K562 (cell line): ENCODE measurements around the gene IGF2. TPM values are rescaled to one million over a fixed set of nuclear protein-coding genes. Genes with fewer than 3 reads are reported as not detected.

Source experiments
- ATAC-seq: fragments of 200-7000 bp; cut with Tn5 transposase; 3 replicates; pipeline ENCODE4 v1.9.1; 2020; ENCODE audit warnings: moderate library complexity
- BruUV-seq: library from RNA; stranded (reverse); fragments of 400-500 nt; replicated peaks from 2 replicates; lab custom pipeline; 2021; lab: Mats Ljungman, UMichigan
- CTCF ChIA-PET: fragments of 300-600 bp; formaldehyde crosslinking; extraction: SDS; loops from one replicate; lab custom pipeline; 2021; ENCODE audit warnings: low intra/inter-chr PET ratio; lab: Yijun Ruan, JAX
- POLR2A ChIA-PET: fragments of 300-600, 350-650 bp; sonication (Branson Sonifier 250); formaldehyde crosslinking; extraction: SDS; loops from one replicate; lab custom pipeline; 2021; ENCODE audit warnings: antibody characterized with exemption, inconsistent platforms; lab: Yijun Ruan, JAX
- DNase-seq, 4 experiments: peaks; one replicate each; pipeline versions ENCODE4 v3.0.0 to v3.0.0-alpha.2; 2011 to 2018; ENCODE audit warnings: low spot score in 3 of 4, mixed read lengths in 3 of 4; ENCODE audit errors: extremely low read depth in 1 of 4
- FAIRE-seq: peaks from 2 replicates; lab custom pipeline; 2011; peaks lifted over from hg19 to GRCh38; lab: Jason Lieb, UNC
- H2AFZ ChIP-seq: 2 replicates; pipeline ENCODE4 v1.6.0; 2011; ENCODE audit warnings: low read depth, low read length, control low read depth, inconsistent platforms
- H3K27ac ChIP-seq: fragments of 200-600 bp; 3 replicates; pipeline ENCODE4 v1.8.0; 2011; ENCODE audit warnings: low read depth, mild to moderate bottlenecking, control low read depth, inconsistent platforms, low read length, moderate library complexity, mixed read lengths; ENCODE audit errors: extremely low read depth
- H3K27me3 ChIP-seq, 2 experiments: fragments of 300-600 bp in 1 of 2; 2 replicates in 1 of 2; 3 replicates in 1 of 2; pipeline versions ENCODE4 v1.6.0 to v1.8.0; 2011; ENCODE audit warnings: inconsistent platforms in 2 of 2, low read length in 2 of 2, mild to moderate bottlenecking in 1 of 2, mixed read lengths in 1 of 2, moderate library complexity in 1 of 2; ENCODE audit not compliant: control insufficient read depth in 2 of 2, insufficient read depth in 2 of 2
- H3K36me3 ChIP-seq: fragments of 300-600 bp; 3 replicates; pipeline ENCODE4 v1.8.0; 2011; ENCODE audit warnings: mild to moderate bottlenecking, low read length, inconsistent platforms; ENCODE audit not compliant: control insufficient read depth, insufficient read depth
- H3K4me1 ChIP-seq, 2 experiments: fragments of 200-600 bp in 1 of 2; replicated peaks in 1 of 2; 2 replicates in 1 of 2; 3 replicates in 1 of 2; pipeline versions ENCODE4 v1.5.1 to v1.8.0; 2011; ENCODE audit warnings: inconsistent platforms in 2 of 2, low read length in 2 of 2, mild to moderate bottlenecking in 1 of 2, mixed read lengths in 1 of 2, moderate library complexity in 1 of 2; ENCODE audit not compliant: control insufficient read depth in 2 of 2, insufficient read depth in 2 of 2
- H3K4me2 ChIP-seq: 2 replicates; pipeline ENCODE4 v1.6.1; 2011; ENCODE audit warnings: low read length, control low read depth, inconsistent platforms, mixed read lengths; ENCODE audit not compliant: insufficient read depth
- H3K4me3 ChIP-seq: fragments of 200-600 bp; sonication (generic), shearing (Covaris generic); 2 replicates; pipeline ENCODE4 v1.5.1; 2016; ENCODE audit warnings: control low read depth, inconsistent platforms
- H3K79me2 ChIP-seq: fragments of 200-600 bp; 3 replicates; pipeline ENCODE4 v1.8.0; 2011; ENCODE audit warnings: low read length, inconsistent platforms; ENCODE audit not compliant: control insufficient read depth, insufficient read depth
- H3K9ac ChIP-seq, 2 experiments: 2 replicates each; pipeline versions ENCODE4 v1.6.0 to v1.6.1; 2011; ENCODE audit warnings: low read depth in 2 of 2, low read length in 2 of 2, control low read depth in 1 of 2, inconsistent platforms in 1 of 2, mild to moderate bottlenecking in 1 of 2, mixed read lengths in 1 of 2; ENCODE audit not compliant: insufficient read depth in 1 of 2
- H3K9me1 ChIP-seq: one replicate; pipeline ENCODE4 v1.6.0; 2011; ENCODE audit warnings: inconsistent platforms, mild to moderate bottlenecking, low read length, moderate library complexity; ENCODE audit not compliant: control insufficient read depth, insufficient read depth
- H3K9me3 ChIP-seq: replicated peaks from 2 replicates; pipeline ENCODE4 v1.5.1; 2011; ENCODE audit warnings: low read depth, low read length, inconsistent platforms; ENCODE audit not compliant: control insufficient read depth, insufficient read depth
- H4K20me1 ChIP-seq: replicated peaks from 2 replicates; pipeline ENCODE4 v1.6.1; 2011; ENCODE audit warnings: low read length, inconsistent platforms, mixed read lengths; ENCODE audit not compliant: control insufficient read depth, insufficient read depth
- EP400 ChIP-seq: fragments of 450-650 bp; IDR thresholded peaks from 2 replicates; pipeline ENCODE4 v1.6.1; 2017; ENCODE audit warnings: antibody characterized with exemption, mild to moderate bottlenecking, moderate library complexity
- RBM14 ChIP-seq: fragments of 200-400 bp; formaldehyde crosslinking; IDR thresholded peaks from 2 replicates; pipeline ENCODE4 v1.6.1; 2018; ENCODE audit warnings: low read depth, mild to moderate bottlenecking, low read length, moderate library complexity, borderline replicate concordance; ENCODE audit not compliant: insufficient read depth
- RFX5 ChIP-seq: IDR thresholded peaks from 2 replicates; pipeline ENCODE4 v1.6.1; 2011; ENCODE audit warnings: low read depth, mild to moderate bottlenecking, improper control_type of control experiment, low read length
- ZSCAN29 ChIP-seq: fragments of 450-650 bp; IDR thresholded peaks from 2 replicates; pipeline ENCODE4 v1.6.1; 2017
- WGBS: fragments of 100-300 bp; shearing (Covaris generic); methylation state at CpG from one replicate; pipeline ENCODE4 v1.1.6; 2016; ENCODE audit warnings: low coverage, mixed read lengths; ENCODE audit not compliant: insufficient coverage; ENCODE audit errors: missing lambda C conversion rate; 5-methylcytosine and 5-hydroxymethylcytosine counted together
- in situ Hi-C: fragments of 300-500 bp; cut with MboI; formaldehyde crosslinking; loops from 4 replicates; pipeline ENCODE4 v1.15.0; 2018; ENCODE audit warnings: inconsistent platforms, mixed read lengths
- intact Hi-C: fragments of 100-400 bp; cut with micrococcal nuclease; formaldehyde crosslinking; loops from 2 replicates; pipeline ENCODE4 v1.14.2; 2022
- polyA plus RNA-seq, 8 experiments: library from polyadenylated mRNA; depleted of rRNA in 4 of 8; stranded (reverse) in 5 of 8; unstranded in 3 of 8; fragments of >200 nt; fragmentation: Nextera tagmentation in 2 of 8; fragmentation: Illumina TruSeq in 1 of 8; extraction: Ambion mirVana in 2 of 8; extraction: Trizol in 1 of 8; gene quantifications; 2 replicates each; pipeline versions ENCODE4 v1.2.1 to v1.2.3, GENCODE V29; 2011 to 2014; ENCODE audit warnings: inconsistent platforms in 1 of 8, missing spikeins in 1 of 8
- total RNA-seq, 7 experiments: library from RNA; depleted of rRNA in 6 of 7; stranded (reverse); fragments of >200 nt in 6 of 7; fragmentation: Illumina TruSeq in 2 of 7; extraction: Trizol in 2 of 7; gene quantifications; 2 replicates each; pipeline versions ENCODE4 v1.2.1 to v1.2.3, GENCODE V29; 2011 to 2021; ENCODE audit warnings: low replicate concordance in 1 of 7
- TF ChIP-seq, protein P1 (sequence below): sonication (generic); formaldehyde crosslinking; IDR thresholded peaks from 2 replicates; pipeline ENCODE4 v1.8.1; 2022; ENCODE audit warnings: missing genetic modification reagents

The IGF2 gene
- total and polyA plus RNA-seq, 9 of the 15 experiments (the other 6 are each of a cell fraction or from before 2014, with no cell fraction given), result 0.16 TPM; not detected in 8

GRCh38 chr11:2128130-2128510, 11.1 kb downstream of the IGF2 start:
- POLR2A ChIA-PET, result no interaction called here

GRCh38 chr11:2127482-2128129, 11.6 kb downstream of the IGF2 start:
- Histone ChIP-seq H3K4me3 (no peak overlapping the region), H3K4me2 (no peak overlapping the region), H4K20me1 (no peaks in the 10 kb centered on the region), H3K9me1 (no peaks in the 10 kb centered on the region), H3K36me3 (no peaks in the 10 kb centered on the region), H3K9me3 (0 out of 2 replicates have a peak, but pooled peaks cover 3% of the 10 kb centered on the region), H3K27ac (no peak overlapping the region), H3K9ac (no peak overlapping the region), H3K79me2 (no peaks in the 10 kb centered on the region), H3K27me3 (peaks cover 0 to 11% of the 10 kb centered on the region in 2 experiments; a peak in 2 of 5 replicates)
- in situ Hi-C loops (no loop called here), intact Hi-C loops (no loop called here)
- ChIA-PET POLR2A (no interaction called here), CTCF (no interaction called here)
- no peak for FAIRE-seq
- BruUV-seq, result no TSS peak
- ATAC-seq, result no peak
- no peak for DNase-seq
- 2% methylated on average over 8 of the region's 8 CpGs for WGBS
- no peak for TF ChIP-seq RBM14
- no peak for TF ChIP-seq RFX5
- TF ChIP-seq, all 486 proteins: peak for 0
- Histone ChIP-seq H2AFZ (no peak overlapping the region), H3K4me1 (no peaks in the 10 kb centered on the region)

More at GRCh38 chr11:2128130-2128510, 11.1 kb downstream of the IGF2 start:
- no peak for FAIRE-seq
- WGBS, result 0% methylated on average over 6 of the region's 7 CpGs
- TF ChIP-seq ZSCAN29, result peak; percentile 59; the same call in 1 of the 2 replicates
- TF ChIP-seq, protein P1, sequence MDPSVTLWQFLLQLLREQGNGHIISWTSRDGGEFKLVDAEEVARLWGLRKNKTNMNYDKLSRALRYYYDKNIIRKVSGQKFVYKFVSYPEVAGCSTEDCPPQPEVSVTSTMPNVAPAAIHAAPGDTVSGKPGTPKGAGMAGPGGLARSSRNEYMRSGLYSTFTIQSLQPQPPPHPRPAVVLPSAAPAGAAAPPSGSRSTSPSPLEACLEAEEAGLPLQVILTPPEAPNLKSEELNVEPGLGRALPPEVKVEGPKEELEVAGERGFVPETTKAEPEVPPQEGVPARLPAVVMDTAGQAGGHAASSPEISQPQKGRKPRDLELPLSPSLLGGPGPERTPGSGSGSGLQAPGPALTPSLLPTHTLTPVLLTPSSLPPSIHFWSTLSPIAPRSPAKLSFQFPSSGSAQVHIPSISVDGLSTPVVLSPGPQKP (CRISPR knock-in tag), result no peak
- TF ChIP-seq EP400, result no peak
- Histone ChIP-seq H3K4me1 (peaks cover 0 to 4% of the 10 kb centered on the region in 2 experiments; a peak in 1 of 5 replicates), H3K27me3 (peaks cover 1 to 16% of the 10 kb centered on the region in 2 experiments; a peak in 3 of 5 replicates), H3K36me3 (no peaks in the 10 kb centered on the region), H4K20me1 (no peaks in the 10 kb centered on the region), H3K79me2 (no peaks in the 10 kb centered on the region), H3K4me2 (no peak overlapping the region), H3K27ac (no peak overlapping the region), H3K4me3 (no peak overlapping the region), H3K9me1 (no peaks in the 10 kb centered on the region), H2AFZ (no peak overlapping the region), H3K9me3 (0 out of 2 replicates have a peak, but pooled peaks cover 3% of the 10 kb centered on the region), H3K9ac (no peak overlapping the region)
- no peak for ATAC-seq
- BruUV-seq, result no TSS peak
- in situ Hi-C loops (no loop called here), intact Hi-C loops (no loop called here)
- no peak for DNase-seq
- CTCF ChIA-PET, result no interaction called here
